ENCODE results near the gene RPL7A. TPM values are rescaled to one million over a fixed set of nuclear protein-coding genes. Genes with fewer than 3 reads are reported as not detected.

RPL7A gene
- total and polyA plus RNA-seq, 2 of the 13 experiments (the other 11 are each of a cell fraction or from before 2014, with no cell fraction given), result 2,401 to 2,938 TPM

DNA sequence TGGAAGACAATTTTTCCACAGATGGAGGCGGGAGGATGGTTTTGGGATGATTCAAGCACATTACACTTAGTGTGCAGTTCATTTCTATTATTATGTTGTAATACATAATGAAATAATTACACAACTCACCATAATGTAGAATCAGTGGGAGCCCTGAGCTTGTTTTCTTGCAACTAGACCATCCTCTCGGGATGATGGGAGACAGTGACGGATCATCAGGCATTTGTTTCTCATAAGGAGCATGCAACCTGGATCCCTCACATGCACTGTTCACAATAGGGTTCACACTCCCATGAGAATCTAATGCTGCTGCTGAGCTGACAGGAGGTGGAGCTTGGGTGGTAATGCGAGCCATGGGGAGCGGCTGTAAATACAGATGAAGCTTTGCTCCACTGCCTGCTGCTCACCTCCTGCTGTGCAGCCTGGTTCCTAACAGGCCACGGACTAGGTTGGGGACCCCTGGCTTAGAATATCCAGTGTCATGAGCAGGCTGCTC is 29.8 kb downstream of the RPL7A start (continued):
- TF ChIP-seq SNAPC4 (CRISPR knock-in tag; IDR thresholded peaks at IDR 0.05) (0 out of 2 replicates have a peak, but pooled peaks have one; percentile 22), IRF2 (CRISPR knock-in tag; IDR thresholded peaks at IDR 0.05) (peak; percentile 47; the same call in 1 of the 2 replicates), SOX13 (IDR thresholded peaks at IDR 0.05) (no peak), SOX13 (CRISPR knock-in tag; conservative IDR thresholded peaks at IDR 0.05 in 1 of 2, IDR thresholded peaks at IDR 0.05 in 1 of 2) (peak in 1 of 2 experiments; percentile 15; a peak in 1 of 4 replicates), HNF4A (CRISPR knock-in tag; IDR thresholded peaks at IDR 0.05) (peak; percentile 7; the same call in 1 of the 2 replicates), FOXA3 (CRISPR knock-in tag; IDR thresholded peaks at IDR 0.05) (peak; percentile 41; the same call in 1 of the 2 replicates), EED (CRISPR knock-in tag; IDR thresholded peaks at IDR 0.05) (no peak), ZNF782 (CRISPR knock-in tag; IDR thresholded peaks at IDR 0.05; ENCODE audit: borderline replicate concordance) (no peak), ZNF550 (CRISPR knock-in tag; IDR thresholded peaks at IDR 0.05; ENCODE audit: borderline replicate concordance) (no peak), ELF3 (CRISPR knock-in tag; IDR thresholded peaks at IDR 0.05) (peak; percentile 37; the same call in 1 of the 2 replicates), ZKSCAN5 (CRISPR knock-in tag; IDR thresholded peaks at IDR 0.05) (peak; percentile 61; the same call in 1 of the 2 replicates), SAP130 (CRISPR knock-in tag; IDR thresholded peaks at IDR 0.05; ENCODE audit: low read depth) (peak; percentile 83), CEBPB (IDR thresholded peaks at IDR 0.05; ENCODE audit: borderline replicate concordance, low read depth, low read length) (0 out of 2 replicates have a peak, but pooled peaks have one; percentile 7), ZNF770 (CRISPR knock-in tag; IDR thresholded peaks at IDR 0.05) (0 out of 2 replicates have a peak, but pooled peaks have one; percentile 0), MAX (IDR thresholded peaks at IDR 0.05) (peak; percentile 17; the same call in 1 of the 2 replicates), ZNF263 (CRISPR knock-in tag; IDR thresholded peaks at IDR 0.05) (0 out of 2 replicates have a peak, but pooled peaks have one; percentile 12)

Measured in HepG2 (cell line).